Mucosa of descending colon (tissue), 3 donors: ENCODE measurements around the gene RIN2. TPM values are rescaled to one million over a fixed set of nuclear protein-coding genes. Genes with fewer than 3 reads are reported as not detected.

ENCODE experiments used
- ATAC-seq: fragments of 200-7000 bp; cut with Tn5 transposase; one replicate; pipeline ENCODE4 v1.9.1; 2020; ENCODE audit warnings: mild to moderate bottlenecking, moderate library complexity
- DNase-seq, 3 donors: peaks; one replicate each; pipeline ENCODE4 v3.0.0-alpha.2; 2020
- H3K36me3 ChIP-seq: fragments of 200-600 bp; one replicate; pipeline ENCODE4 v1.8.0; 2021; ENCODE audit warnings: low read depth, mild to moderate bottlenecking
- H3K4me1 ChIP-seq: fragments of 200-600 bp; one replicate; pipeline ENCODE4 v1.8.0; 2021; ENCODE audit warnings: low read depth, mild to moderate bottlenecking
- H3K4me3 ChIP-seq: fragments of 200-600 bp; one replicate; pipeline ENCODE4 v1.8.0; 2021; ENCODE audit warnings: mild to moderate bottlenecking
- H3K9me3 ChIP-seq: fragments of 200-600 bp; one replicate; pipeline ENCODE4 v1.8.0; 2021; ENCODE audit warnings: mild to moderate bottlenecking
- intact Hi-C, 2 donors: fragments of 100-400 bp; cut with DNase I in 1 of 2; cut with micrococcal nuclease in 1 of 2; formaldehyde crosslinking; loops; one replicate each; pipeline versions ENCODE4 v1.11.0 to v1.11.1; 2022; cut with DNase I, micrococcal nuclease
- total RNA-seq, 3 donors: library from RNA; stranded (reverse); fragmentation: NEBNext Ultra II Directional in 2 of 3; extraction: Animal tissue kit (Norgen Biotek cat#: 25700) in 2 of 3; gene quantifications; one replicate each; pipeline versions ENCODE4 v1.2.1 to v1.2.4, GENCODE V29; 2021 to 2023
- TF ChIP-seq, protein P1 (sequence below): fragments of 200-600 bp; IDR thresholded peaks from one replicate; pipeline ENCODE4 v1.8.0; 2022; ENCODE audit warnings: antibody characterized with exemption, mild to moderate bottlenecking
- donor health status: DM: no; HTN: no; CAD: no; lungs with moderate emphysema.
- donor health status: DM: no; HTN: no; CAD: no.
- donor health status: DM: no; HTN: yes; CAD: no.

Gene RIN2
- total RNA-seq, 3 donors from 2014 or later, result 73.1 to 127 (median 73.9) TPM

DNA sequence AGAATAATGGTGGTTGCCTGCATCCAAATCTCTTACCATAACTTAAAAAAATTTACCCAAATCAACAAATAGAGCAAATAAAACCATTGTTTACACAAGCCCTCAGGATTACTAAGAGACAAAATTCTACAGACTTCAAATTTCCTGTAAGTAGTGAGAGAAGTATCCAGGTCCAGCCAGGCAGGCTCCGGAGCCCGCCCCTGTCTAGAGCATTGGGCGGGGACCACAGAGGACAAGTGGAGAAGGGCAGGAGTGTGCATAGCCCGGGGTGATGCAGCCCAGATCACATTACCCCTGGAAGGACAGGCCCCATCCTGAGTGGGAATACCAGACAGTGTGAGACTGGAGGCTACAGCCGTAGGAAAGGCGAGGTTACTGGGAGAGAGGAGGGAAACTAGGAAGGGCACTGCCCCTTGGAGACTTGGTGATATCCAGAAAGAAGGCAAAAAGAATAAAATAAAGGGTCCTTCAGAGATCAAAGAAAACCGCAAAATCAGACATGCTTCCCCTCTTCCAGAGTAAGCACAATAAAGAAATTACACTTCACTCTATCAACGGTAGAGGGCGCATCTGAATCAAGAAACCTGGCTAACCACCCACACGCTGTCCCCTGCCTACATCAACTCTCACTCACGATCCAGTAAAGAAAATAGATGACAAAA, 26.6 kb downstream of the RIN2 start:
- no peaks in the 10 kb centered on the region for H3K36me3 ChIP-seq
- no peak overlapping the region for H3K4me3 ChIP-seq
- ATAC-seq (peak; percentile 89), DNase-seq (peak in 2 of 3 donors; percentile 44 to 77)
- H3K4me1 ChIP-seq, result peaks cover 18% of the 10 kb centered on the region
- intact Hi-C loops, result loop anchor here (5.0 to 10.0 kb wide), 3 partner anchors 100 to 213 kb away; no protein-coding TSS in a partner anchor
- no peaks in the 10 kb centered on the region for H3K9me3 ChIP-seq
- TF ChIP-seq, protein P1, sequence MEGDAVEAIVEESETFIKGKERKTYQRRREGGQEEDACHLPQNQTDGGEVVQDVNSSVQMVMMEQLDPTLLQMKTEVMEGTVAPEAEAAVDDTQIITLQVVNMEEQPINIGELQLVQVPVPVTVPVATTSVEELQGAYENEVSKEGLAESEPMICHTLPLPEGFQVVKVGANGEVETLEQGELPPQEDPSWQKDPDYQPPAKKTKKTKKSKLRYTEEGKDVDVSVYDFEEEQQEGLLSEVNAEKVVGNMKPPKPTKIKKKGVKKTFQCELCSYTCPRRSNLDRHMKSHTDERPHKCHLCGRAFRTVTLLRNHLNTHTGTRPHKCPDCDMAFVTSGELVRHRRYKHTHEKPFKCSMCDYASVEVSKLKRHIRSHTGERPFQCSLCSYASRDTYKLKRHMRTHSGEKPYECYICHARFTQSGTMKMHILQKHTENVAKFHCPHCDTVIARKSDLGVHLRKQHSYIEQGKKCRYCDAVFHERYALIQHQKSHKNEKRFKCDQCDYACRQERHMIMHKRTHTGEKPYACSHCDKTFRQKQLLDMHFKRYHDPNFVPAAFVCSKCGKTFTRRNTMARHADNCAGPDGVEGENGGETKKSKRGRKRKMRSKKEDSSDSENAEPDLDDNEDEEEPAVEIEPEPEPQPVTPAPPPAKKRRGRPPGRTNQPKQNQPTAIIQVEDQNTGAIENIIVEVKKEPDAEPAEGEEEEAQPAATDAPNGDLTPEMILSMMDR, result no peak

DNA sequence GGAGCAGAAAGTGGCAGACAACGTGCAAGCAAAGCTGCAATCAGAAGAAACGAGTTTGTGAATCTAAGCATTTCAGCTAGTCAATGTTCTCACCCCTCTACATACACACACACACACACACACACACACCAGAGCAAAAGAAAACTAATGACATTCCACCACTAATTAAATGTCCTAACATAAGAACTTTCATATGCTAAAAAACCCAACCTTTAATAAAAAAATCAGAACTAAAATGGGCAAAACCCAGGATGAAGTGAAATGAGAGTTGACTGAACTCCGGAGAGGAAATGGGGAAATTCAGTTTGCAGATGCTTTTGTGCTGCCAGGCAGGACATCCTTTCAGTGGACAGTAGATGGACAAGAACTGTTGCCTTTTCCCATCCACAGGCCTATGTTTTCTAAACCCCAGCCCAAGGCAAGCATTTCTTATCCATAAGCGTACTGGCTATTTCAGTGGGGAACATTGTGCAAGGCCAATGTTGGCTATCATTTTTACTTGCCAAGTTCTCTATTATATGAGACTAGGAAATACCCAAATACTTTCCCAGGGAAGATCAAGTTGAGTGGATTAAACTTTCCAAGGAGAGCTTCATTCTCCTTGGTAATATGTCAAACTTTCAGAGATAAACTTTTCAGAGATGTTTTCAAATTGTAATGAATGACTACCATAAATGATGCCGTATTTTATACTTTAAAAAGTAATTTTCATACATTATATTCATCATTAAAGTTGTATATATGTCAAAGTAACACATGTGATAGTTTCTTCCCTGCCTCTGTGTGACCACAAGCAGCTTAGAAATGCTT, 27.3 kb downstream of the RIN2 start:
- Histone ChIP-seq H3K9me3 (no peaks in the 10 kb centered on the region), H3K4me1 (peaks cover 18% of the 10 kb centered on the region), H3K36me3 (no peaks in the 10 kb centered on the region), H3K4me3 (no peak overlapping the region)
- no peak for ATAC-seq
- TF ChIP-seq, protein P1, result no peak
- intact Hi-C loops, result loop anchor here (5.0 to 10.0 kb wide), 3 partner anchors 99 to 212 kb away; no protein-coding TSS in a partner anchor
- DNase-seq, result no peak

DNA sequence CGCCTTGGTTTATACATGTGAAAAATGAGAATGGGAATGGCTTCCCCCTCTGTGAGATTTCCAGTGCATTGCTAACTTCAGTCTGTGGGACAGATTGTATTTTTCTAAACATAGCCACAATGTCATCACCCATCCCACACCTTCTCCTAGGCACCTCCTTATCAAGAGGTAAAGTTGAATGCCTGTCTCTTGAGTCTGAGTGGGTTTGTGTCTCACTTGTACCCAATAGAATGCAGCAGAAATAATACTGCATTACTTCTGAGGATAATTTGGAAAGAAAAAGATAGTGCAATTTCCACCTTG, 27.9 kb downstream of the RIN2 start:
- no peak for DNase-seq
- intact Hi-C loops, result loop anchor here (5.0 to 10.0 kb wide), 3 partner anchors 99 to 211 kb away; no protein-coding TSS in a partner anchor
- Histone ChIP-seq H3K9me3 (no peaks in the 10 kb centered on the region), H3K4me3 (no peak overlapping the region), H3K36me3 (no peaks in the 10 kb centered on the region), H3K4me1 (peaks cover 18% of the 10 kb centered on the region)
- no peak for ATAC-seq
- TF ChIP-seq, protein P1, result no peak

DNA sequence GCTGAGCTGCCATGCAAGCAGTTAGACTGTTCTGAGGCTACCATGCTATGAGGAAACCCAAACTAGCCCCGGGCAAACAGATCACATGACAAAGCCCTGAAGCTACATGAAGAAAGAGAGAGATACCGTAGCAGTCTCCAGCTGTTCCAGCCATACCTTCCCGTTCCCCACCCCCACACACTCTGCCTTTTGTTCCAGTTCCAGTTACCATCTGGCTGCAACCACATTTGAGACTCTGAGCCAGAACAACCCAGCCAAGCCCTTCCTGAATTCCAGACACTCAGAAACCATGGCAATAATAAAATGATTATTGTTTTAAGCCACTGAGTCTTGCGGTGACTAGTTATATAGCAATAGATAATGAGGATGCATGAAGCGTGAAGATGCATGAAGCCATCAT, 28.3 kb downstream of the RIN2 start:
- ATAC-seq (peak; percentile 80), DNase-seq (peak in 2 of 3 donors; percentile 50 to 75)
- intact Hi-C loops, result loop anchor here (5.0 to 10.0 kb wide), 3 partner anchors 98 to 211 kb away; no protein-coding TSS in a partner anchor
- Histone ChIP-seq H3K4me3 (no peak overlapping the region), H3K4me1 (peaks cover 18% of the 10 kb centered on the region), H3K9me3 (no peaks in the 10 kb centered on the region), H3K36me3 (no peaks in the 10 kb centered on the region)
- TF ChIP-seq, protein P1, result no peak

DNA sequence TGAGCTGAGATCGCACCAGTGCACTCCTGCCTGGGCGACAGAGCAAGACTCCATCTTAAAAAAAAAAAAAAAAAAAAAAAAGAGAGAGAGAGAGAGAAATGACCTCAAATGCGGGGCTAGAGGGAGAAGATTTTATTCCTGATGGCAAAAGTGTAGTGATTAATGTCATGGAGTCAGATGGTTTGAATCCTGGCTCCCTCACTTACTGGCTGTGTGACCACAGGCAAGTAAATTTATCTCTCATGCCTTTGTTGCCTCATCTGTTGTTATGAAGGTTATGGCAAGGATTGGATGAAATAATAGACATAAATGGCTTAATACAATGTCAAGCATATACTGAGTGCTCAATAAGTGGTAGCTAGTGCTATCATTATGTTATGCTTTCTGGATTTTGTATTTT, 29.3 kb downstream of the RIN2 start:
- TF ChIP-seq, protein P1, result no peak
- no peak for ATAC-seq
- Histone ChIP-seq H3K9me3 (no peaks in the 10 kb centered on the region), H3K36me3 (no peaks in the 10 kb centered on the region), H3K4me1 (peaks cover 18% of the 10 kb centered on the region), H3K4me3 (no peak overlapping the region)
- intact Hi-C loops, result loop anchor here (5.0 to 10.0 kb wide), 3 partner anchors 97 to 210 kb away; no protein-coding TSS in a partner anchor
- DNase-seq, result no peak
